Activated CD8-positive, alpha-beta memory T cell treated with anti-CD3 and anti-CD28 coated beads, Interleukin-2, amount 50 U/mL, for 4 hours (primary cell): ENCODE data around the gene FGF14.

Experiments
- DNase-seq: peaks from one replicate; pipeline ENCODE4 v3.0.0-alpha.2; 2020

The FGF14 gene

DNA sequence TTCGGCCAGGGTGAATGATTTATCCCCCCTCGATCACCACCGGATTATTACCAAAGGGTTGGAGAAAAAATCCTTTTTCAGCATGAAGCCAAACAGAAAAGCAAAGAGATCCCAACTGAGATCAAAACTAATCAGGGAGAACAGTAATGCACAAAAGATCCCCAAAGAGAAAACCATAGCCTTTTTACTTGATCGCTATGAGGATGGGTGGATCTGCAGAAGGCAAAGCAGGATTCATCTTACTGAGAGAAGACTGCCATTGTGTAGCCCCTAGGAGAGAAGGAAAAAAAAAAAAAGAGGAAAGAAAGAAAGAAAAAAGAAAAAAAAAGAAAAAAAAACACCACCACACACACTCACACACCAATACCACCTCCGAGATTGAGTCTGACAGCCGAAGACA lies at the start of gene FGF14:
Gene FGF14 (minus strand): TSS at position 283 of the 400 bp plus-strand sequence.
- DNase-seq, result no peak

DNA sequence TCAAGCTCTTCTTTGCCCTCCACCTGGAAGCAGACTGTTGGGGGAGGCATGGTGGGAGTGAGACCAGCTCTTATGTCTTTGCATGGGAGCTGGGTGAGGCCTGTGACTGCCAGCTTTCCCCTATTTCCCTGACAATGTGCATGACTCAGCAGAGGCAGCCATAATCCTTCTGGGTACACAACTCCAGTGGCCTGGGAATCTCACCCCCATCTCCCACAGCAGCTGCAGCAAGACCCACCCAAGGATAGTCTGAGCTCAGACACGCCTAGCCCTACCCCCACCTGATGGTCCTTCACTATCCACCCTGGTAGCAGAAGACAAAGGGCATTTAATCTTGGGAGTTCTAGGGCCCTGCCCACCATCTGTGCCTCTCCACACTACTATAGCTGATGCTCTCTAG lies 41.4 kb upstream of the FGF14 start:
- DNase-seq, result no peak

DNA sequence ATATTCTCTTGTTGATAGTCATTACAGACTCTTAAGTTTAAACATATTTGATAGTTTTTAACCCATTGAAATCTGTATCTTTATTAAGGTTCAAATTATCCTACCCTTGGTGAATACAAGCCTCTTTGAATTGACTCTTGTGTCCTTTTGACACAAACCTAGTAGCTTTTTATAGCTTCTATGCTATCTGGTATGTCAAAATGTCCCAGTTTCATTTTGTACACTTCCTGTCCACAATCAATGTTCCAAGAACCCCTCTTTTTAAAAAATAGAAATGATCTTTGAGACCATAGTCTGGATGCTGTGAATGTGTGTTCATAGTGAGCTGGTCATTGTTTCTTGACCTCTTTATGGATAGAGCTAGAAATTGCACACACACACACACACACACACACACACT lies 39.2 kb upstream of the FGF14 start:
- no peak for DNase-seq

DNA sequence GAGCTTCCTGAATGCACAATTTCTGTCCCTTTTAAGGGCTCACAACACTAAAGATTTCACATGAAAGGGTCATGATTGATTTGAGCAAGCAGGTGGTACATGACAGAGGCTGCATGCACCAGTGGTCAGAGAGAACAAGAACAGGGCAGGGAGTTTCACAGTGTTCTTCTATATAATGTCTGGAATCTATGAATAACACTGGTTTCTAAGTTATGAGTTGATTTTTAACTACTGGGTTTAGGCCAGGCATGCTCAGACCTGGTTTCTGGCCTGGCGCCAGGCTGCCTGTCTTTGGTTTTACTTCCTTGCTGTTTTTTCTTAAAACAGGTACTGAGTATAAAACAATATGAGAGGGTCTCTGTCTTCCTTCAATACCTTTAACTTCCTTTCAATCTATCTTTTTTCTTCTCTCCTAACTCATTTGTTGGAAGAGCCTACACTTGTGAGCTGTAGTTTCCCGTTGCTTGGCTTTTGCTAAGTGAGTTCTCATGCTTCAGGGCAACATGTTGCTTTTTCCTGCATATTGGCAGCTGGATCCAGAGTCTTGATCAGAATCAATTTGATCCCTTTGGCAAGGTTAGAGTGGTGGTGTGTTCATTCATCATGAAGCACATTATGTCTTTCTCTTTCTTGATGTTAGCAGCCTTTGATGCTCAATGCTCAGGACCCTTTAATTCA lies 38.5 kb upstream of the FGF14 start:
- DNase-seq, result no peak

DNA sequence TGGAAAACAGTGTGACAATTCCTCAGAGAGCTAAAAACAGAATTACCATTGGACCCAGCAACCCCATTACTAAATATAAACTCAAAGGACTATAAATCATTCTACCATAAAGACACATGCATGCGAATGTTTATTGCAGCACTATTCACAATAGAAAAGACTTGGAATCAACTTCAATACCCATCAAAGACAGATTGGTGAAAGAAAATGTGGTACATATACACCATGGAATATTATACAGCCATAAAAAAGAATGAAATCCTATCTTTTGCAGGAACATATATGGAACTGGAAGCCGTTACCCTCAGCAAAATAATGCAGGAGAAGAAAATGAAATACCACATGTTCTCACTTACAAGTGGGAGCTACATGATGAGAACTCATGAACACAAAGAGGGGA lies 20.8 kb upstream of the FGF14 start:
- no peak for DNase-seq

DNA sequence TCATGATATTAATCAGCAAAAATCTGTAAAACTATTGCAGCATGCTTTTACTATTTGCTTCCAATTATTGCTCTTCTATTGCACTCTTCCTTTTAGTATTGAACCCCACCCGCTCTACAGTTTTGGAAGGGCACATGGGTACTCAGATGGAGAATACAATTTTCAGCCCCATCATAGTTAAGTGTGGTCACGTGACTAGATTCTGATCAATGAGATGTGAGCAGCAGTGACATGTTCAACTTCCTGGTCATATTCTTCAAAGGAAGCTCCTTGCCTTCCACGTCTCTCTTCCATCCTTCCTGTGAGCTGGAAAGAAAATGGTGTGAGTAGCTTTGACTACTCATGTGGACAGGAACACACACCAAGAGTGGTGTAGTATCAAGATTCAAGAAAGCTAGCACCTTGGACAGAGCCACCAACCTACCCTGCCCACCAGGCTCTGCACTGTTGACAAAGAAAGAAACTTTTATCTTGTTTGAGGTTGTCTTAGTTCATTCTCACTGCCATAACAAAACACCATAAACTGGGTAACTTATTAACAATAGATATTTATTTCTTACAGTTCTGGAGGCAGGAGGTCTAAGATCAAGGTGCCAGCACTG lies 3.8 kb upstream of the FGF14 start:
- DNase-seq, result no peak

DNA sequence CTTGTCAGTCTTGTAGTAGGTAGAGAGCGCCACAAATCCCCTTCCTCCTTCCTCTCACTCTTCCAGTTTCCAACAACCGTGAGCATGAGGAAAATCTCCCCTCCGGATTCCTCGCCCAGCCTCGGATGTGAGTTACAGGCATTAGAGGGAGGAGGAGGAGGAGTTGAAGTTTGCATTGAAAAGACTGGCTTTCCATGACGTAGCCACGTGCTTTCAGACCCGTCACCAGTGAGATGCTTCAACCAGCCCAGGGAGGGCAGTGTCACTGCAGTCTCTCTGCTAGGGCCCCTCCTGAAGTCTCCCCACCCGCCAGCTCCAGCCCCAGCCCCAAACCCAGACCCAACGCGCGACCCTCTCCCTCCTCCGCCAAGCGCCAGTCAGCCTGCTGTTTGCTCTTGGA lies 442 bp upstream of the FGF14 start:
- peak; percentile 32 for DNase-seq

DNA sequence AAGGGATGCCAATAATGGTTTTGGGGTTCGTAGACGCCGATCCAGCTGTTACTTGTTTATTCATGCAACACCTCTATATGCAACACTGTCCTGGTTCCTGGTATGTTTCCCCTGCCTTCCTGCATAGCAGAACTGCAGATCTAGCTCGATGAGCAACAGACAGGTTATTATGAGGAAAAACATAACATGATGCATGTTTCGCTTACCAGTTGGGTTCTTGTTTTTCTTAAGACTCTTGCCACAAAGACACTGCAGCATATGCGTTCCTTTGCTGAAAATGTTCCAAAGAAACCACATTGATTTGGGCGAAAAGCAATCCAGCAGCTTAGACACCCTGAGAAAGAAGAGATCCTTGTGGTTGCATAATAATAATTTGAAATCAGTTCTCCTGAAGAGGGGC lies 583 bp downstream of the FGF14 start:
- DNase-seq, result no peak

DNA sequence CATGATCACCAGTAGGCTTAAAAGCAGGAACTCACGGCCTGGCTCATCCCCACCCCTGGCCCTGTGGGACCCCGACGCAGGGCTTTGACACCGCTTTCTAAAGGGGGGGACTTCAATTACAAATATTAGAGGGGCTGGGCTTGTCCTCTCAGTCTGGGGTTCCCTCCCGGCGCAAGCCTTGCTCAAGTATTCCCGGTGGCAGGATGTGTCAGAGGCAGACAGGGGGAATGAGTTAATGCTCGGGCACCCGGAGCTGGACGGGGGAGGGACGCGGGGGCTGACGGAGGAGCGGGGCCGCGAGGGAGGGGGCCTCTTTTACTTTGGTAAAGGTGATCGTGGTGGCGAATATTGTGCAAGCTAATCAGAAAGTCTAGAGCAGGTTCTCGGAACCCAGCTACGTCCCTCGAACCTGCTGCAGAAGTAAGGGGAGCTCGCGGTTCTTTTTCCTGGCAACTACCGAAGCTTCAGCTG lies 1.1 kb downstream of the FGF14 start:
- no peak for DNase-seq

DNA sequence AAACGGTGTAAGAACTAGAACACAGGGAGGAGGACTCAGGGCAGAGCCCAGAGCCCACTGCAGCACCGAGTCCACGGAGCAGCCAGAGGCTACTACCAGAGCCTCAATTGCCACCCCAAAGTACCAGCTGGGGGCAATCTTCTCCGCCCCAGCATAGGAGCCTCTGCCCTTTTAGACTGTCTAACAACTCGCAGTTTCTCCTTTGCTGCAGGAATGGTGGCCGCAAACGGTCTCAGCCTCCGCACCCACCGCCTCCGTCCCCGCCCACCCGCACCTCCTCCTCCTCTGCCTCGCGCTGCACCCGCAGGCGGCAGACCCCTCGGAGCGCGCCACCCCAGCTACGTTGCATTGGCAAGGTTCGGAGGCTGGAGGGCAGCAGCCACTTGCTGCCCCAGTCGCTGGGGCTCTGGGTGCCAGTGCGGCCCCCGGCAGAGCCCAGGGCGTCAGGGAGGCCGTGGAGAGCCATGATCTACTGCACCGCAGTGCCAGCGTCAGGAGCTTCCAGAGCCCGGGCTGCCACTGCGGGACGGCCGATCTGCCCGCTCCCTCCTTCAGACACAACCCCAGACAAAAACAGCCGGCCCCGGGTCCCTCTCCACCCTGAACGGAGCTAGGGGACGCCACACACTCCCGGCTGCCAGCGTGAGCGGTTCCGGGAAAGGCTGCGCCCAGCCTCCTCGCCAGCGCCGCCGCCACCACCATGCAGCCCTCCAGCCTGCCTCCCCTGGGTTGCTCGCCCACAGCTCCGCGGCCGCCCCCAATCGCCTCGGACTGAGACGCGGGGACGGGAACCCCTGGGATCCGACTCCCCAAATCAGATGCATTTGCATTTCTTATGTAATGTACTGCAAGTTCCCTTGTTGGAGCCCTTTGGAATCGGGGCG lies 1.8 kb downstream of the FGF14 start:
- DNase-seq, result peak; percentile 23

DNA sequence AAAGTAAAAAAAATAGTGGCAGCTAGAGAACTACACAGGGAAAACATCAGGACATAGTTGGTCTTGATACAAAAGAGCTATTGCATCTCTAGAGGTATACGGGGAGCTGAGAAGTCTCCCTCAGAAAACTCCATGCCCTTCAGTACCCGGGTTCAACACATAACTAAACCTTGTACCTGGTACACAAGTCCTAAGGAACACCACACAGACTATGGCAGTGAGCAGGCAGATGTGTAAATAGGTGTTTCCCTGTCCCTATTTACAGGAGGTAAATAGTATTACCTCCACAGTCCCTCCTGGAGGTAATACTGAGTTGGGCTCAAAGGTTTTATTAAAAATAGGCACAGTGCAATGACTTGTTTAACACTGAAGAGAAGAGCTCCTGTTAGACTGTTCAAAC lies 5.9 kb downstream of the FGF14 start:
- no peak for DNase-seq

DNA sequence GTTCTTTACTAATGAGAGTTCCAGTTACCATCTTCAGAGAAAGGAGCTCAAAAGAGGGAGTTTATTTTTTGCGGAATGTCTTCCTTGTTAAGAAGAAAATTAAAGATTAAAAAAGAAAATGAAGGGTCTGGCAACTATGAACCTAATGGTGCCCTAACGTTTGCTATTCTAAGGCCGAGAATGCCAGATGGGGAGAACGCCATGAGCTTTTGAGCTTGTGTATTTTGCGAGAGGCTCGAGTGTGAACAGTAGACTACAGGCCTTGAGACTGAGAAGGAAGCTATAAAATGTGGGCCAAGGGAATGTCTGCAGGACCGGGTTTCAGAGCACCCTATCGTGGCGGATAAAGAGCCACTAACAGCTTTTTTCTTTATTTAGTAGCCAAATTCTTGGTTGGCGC lies 6.7 kb downstream of the FGF14 start:
- no peak for DNase-seq

DNA sequence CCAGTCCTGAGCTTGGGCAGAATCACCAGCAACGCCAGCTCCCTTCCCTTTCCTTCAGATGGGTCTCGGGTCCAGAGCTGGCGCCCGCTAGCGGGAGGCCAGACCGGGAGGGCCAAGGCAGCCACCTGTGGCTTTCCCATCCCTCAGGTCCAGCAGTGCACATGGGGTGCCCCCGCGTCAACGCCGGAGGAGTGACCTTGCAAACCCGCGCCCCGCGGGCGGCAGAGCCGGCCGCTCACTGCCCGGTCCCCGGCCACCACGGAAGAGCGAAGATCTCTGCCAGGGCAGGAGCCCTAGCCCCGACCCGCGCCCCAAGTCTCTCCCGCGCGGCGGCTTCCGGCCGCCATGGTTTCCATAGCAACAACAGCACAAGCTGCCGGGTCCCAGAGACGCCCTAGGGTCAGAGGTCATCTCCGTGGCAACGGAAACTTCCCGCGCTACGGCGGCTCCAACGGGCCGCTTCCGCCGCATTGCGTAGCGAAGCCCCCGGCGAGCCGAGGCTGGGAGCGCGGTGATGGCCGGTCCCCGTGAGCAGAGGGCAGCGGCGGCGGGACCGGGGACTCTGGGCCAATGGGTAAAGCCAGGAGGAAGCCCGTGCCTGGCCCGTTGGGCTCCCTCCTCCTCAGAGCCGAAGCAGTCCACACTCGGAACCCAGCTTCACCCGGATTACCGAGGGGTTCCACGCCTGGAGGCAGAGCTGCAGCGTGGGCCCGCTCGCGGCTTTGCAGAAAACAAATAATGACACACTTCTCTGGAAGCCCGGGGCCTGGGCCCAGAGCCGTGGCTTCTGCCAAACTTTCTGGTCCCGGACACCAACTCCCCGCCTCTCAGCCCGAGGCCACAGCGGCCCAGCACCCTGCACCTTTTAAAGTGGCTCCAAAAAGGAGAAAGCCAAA lies 7.4 kb downstream of the FGF14 start:
- DNase-seq, result peak; percentile 97

DNA sequence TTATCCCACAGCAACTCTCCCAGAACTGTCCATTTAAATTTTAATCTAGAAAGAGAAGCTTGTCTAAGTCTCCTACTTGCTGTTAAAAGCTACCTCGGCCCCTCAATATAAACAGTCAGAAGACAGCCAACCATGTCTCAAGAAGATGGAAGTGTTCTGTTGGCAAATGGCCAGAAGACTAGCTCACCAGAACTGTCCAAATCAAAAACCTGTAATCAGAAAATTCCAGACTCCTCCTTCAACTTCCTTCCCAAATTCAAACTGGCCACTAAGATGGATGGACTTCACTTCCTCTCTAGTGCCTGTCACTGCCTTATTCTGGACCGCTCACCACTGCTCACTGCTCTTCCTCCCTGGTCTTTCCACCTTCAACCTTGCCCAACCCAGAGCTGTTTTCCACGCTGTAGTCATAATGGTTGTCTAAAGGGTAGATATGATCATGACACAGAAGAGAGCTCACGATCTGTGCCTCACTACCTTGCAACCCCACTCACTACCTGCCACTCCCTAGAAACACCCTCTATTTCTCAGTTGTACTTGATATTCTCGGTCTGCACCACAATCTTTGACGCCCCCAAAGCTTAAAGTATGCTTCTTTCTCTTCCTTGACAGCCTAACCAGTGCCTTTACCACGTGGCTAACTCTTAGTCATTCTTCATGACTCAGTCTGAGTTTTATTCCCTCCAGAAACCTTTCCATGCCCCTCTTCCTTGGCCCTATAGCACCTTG lies 9.2 kb downstream of the FGF14 start:
- DNase-seq, result no peak

DNA sequence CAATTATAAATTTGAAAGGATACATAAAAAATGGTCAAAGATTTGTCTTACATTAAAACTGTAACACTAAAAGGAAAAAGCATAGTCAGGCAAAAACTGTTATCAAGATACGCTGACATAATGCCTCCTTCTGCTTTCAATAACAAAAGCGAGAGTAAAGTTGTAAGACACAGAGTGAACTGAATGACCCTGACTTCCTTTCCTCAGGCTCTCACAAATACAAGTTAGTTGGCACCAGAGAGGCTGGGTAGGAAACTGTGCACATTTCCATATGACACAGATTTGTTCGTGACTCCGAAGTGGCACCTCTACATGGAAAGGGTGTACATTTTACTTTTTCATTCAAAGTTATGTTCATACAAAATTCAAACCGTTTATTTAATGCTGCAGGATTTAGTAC lies 15.4 kb downstream of the FGF14 start:
- DNase-seq, result no peak

DNA sequence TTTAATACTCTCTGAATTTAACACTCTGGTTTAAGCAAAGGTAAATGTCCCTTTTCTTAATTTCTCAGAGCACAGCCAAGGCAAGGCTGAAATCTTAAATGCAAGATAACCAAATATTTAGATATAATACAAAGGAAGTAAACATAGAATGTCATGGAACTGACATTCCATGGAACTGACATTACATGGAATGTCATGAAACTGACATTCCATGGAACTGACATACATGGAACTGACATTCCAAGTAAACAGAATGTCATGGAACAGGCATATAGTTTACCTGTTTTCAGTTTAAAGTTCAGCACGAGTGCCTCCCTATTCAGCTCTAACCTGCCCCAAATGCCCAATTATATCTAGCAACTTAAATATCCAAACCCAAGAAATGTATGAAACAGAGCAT lies 21.8 kb downstream of the FGF14 start:
- no peak for DNase-seq

DNA sequence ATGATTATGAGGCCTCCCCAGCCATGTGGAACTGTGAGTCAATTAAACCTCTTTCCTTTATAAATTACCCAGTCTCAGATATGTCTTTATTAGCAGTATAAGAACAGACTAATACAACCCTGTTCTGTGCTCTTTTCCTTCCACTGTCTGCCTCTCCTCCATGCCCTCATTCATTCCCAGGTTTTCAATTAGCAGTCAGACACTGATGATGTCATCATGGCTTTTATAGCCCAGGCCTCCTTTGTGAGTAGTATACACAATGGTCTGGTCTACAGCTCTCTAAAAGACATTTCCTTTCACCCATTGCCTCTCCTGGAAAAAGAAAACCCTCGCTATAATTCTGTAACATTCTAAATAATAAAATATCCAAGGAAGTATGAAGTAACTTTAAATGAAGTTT lies 25.5 kb downstream of the FGF14 start:
- DNase-seq, result no peak

DNA sequence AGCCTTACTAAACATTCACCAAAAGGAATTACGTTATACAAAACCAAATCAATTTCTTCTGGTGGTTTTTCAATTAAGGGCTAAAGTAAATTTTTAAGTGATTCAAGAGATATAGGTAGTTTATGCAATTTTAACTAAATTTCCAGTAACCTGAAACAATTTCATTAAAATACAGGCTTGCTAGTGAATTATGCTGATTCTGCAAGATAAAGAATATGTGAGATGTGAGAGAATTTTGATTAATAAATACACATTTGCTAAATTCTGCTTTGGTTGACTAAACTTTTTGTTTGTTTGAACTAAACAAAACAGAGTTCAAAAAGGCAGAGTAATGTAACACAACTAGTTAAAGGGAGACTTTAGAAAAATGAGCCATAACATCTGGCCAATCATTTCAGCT lies 27.1 kb downstream of the FGF14 start:
- DNase-seq, result no peak

DNA sequence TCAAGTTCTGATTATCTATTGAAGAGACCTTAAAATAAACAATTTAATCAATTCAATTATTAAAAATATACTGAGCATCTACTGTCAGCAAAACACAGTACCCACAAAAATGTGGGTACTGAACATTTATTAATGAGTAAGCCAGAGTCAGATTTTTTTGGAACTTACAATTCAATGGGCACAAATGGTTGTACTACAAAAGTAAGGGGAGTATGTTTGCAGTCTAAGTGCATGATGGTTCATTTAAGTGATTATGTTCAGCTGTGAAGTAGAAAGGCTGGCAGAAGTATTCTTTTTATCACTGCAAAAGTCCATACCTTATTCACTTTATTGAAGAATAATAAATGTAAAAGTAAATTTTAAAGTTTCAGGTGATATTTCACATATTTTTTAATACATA lies 27.6 kb downstream of the FGF14 start:
- DNase-seq, result no peak

DNA sequence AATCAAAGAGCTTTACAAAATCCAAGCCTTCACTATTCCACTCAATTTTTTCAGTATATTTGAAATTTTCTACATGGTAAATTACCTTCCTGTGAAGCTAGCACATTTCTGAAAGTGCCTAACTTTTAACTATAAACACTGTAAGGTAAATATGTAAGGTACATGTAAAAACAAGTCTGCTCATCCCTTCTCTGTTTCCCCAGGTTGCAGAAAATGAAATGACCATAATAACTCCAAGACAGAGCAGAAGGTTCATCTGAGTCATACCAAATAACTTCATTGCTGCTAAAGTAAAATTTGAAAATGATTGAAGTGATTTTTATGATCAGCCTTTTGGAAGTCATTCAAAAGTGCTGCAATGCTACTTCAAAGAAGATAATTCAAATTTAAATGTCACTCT lies 28.6 kb downstream of the FGF14 start:
- DNase-seq, result no peak

DNA sequence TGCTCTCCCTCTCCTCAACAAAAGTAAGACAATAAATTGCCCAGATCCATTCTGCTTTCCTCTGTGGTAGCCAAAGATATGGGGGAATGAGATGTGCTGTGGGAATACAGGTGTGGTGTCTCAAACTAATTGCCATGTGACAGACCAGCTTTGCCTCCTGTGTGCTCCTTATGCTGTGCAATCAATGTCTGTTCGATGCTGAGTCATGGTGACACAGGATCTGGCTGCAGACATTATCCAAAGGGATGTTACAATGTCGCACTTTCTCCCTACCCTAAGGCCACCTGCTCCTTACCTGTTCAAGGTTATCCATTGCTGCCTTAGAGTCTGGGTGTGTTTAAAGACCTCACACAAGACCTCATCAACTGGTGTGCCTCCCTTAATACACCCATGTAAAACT lies 32.5 kb downstream of the FGF14 start:
- DNase-seq, result no peak

DNA sequence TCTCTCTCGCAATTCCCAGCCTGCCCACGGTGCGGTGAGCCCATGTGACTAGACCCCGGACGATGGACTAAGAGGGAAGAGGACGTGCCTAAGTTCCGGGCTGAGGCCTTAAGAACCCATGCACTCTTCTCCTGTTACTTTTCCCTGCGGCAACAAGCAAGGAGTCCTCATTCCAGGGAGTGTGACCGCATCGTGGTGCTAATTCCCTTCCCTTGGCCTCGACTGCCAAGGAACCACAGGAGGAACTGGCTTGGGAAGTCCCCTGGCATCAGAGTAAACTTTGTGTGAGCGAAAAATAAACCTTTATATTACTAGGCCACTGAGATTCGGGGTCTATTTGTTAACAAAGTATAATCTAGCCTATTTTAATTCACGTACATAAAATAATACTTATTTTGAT lies 34.0 kb downstream of the FGF14 start:
- no peak for DNase-seq
